Breast epithelium (tissue), 3 donors: ENCODE data around the gene AMPH.

Experiments
- CTCF ChIP-seq, 3 donors: fragments of 450-650 bp; IDR thresholded peaks; one replicate each; pipeline ENCODE4 v1.5.1; 2016 to 2017; ENCODE audit warnings: antibody characterized with exemption in 3 of 3, mild to moderate bottlenecking in 3 of 3, moderate library complexity in 3 of 3
- POLR2A ChIP-seq: fragments of 450-650 bp; IDR thresholded peaks from one replicate; pipeline ENCODE4 v1.6.1; 2016; ENCODE audit warnings: antibody characterized with exemption, mild to moderate bottlenecking, moderate library complexity
- POLR2AphosphoS5 ChIP-seq, 3 donors: sonication (generic); formaldehyde crosslinking; IDR thresholded peaks; one replicate each; pipeline ENCODE4 v1.6.1; 2017; ENCODE audit warnings: antibody characterized with exemption in 3 of 3

DNA sequence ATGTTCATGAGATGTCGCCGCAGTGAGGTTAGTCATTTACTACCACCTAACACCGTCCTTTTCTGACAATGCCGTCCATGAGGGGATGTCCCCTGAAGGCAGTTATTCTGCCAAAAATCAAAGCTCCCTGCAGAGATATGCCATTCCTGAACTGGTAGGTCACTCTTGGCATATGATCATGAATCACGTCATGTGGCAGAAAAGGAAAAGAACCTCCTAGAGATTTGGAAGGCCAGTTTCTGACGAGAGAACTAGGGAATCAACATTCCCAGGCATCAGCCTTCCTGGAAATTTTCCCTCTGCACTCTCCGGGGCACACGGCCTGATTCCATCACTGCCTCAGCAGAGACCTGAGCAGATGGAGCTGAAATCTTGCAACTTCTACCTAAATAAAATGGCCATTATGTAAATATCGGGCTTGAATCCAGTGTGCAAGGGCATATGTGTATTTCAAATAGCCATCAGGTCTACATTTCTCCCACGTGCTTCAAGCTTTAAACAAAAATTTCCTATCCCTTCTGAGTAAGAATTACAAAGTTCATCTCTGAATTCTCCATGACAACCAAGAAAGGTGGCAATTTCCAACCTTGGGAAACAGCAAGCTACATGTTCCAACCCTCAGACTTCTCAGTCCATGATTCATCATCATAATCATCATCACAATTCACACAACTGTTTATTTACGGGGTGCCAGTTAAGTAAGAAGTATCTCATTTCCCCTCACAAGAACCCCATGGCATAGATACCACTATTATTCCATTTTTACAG, 46.5 kb downstream of the AMPH start:
- TF ChIP-seq CTCF (IDR thresholded peaks at IDR 0.05) (no peak), POLR2AphosphoS5 (IDR thresholded peaks at IDR 0.05) (no peak), POLR2A (no peak)
